GOT3 (cell line): ENCODE data around the gene SIX2.

ENCODE experiments used
- DNase-seq: peaks from one replicate; lab custom pipeline; 2025; ENCODE audit warnings: mixed read lengths; lab: John Stamatoyannopoulos, UW

Gene SIX2

GRCh38 chr2:45020439-45020838, 11.2 kb upstream of the SIX2 start:
- DNase-seq = no peak

GRCh38 chr2:45018023-45018422, 8.8 kb upstream of the SIX2 start:
- no peak for DNase-seq

- no peak for DNase-seq
Observed at GRCh38 chr2:45014831-45015230, 5.6 kb upstream of the SIX2 start.

GRCh38 chr2:45014016-45014702, 4.9 kb upstream of the SIX2 start:
- peak; percentile 36 for DNase-seq

- DNase-seq = no peak
Observed at GRCh38 chr2:45013229-45014015, 4.2 kb upstream of the SIX2 start.

- no peak for DNase-seq
Observed at GRCh38 chr2:45012733-45013132, 3.5 kb upstream of the SIX2 start.

GRCh38 chr2:45011621-45012602, 2.7 kb upstream of the SIX2 start:
- DNase-seq = no peak

GRCh38 chr2:45011121-45011520, 1.9 kb upstream of the SIX2 start:
- no peak for DNase-seq

GRCh38 chr2:45010702-45011012, 1.4 kb upstream of the SIX2 start:
- peak; percentile 8 for DNase-seq

GRCh38 chr2:45009928-45010701, 863 bp upstream of the SIX2 start:
- DNase-seq = peak; percentile 52

GRCh38 chr2:45008296-45009129, 739 bp downstream of the SIX2 start:
- no peak for DNase-seq

GRCh38 chr2:45007961-45008295, 1.3 kb downstream of the SIX2 start:
- no peak for DNase-seq

GRCh38 chr2:45006942-45007287, 2.3 kb downstream of the SIX2 start:
- no peak for DNase-seq

GRCh38 chr2:45006041-45006941, 3.0 kb downstream of the SIX2 start:
- no peak for DNase-seq

- no peak for DNase-seq
Observed at GRCh38 chr2:45005261-45006002, 3.8 kb downstream of the SIX2 start.

- DNase-seq = no peak
Observed at GRCh38 chr2:45004562-45005191, 4.6 kb downstream of the SIX2 start.

- no peak for DNase-seq
Observed at GRCh38 chr2:45003579-45004551, 5.4 kb downstream of the SIX2 start.

- DNase-seq = no peak
Observed at GRCh38 chr2:45002686-45003085, 6.6 kb downstream of the SIX2 start.
